ENCODE data around the gene CEACAM16.

Gene CEACAM16

DNA sequence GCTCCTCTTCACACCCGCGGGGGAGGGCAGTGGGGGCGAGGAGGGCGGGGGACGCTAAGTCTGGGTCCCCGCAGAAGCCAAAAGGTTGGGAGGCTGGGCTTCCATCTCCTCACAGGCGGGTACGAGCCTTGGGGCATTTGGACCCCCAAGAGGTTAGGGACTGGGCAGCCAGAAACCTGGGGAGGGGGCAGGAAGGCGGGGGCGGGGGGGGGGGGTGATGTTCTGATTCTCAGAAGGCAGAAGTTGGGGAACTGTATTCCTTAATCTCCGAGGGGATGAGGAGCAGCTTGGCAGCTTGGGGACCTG, 54.6 kb downstream of the CEACAM16 start:
- no peaks in the 10 kb centered on the region for H3K9me2 ChIP-seq (replicated peaks; ENCODE audit: control insufficient read depth, low read length)
- H3K27me3 ChIP-seq (ENCODE audit: control insufficient read depth, low read length) = no peaks in the 10 kb centered on the region
- H3K4me1 ChIP-seq (ENCODE audit: control insufficient read depth, low read length) = peaks cover 62% of the 10 kb centered on the region
- peak overlapping the region; percentile 97 for H3K27ac ChIP-seq (ENCODE audit: low read depth, low read length)
- no peaks in the 10 kb centered on the region for H3K9me3 ChIP-seq (ENCODE audit: control insufficient read depth, insufficient read depth, low read length)
- peaks cover 30% of the 10 kb centered on the region for H3F3A ChIP-seq (ENCODE audit: control insufficient read depth, insufficient read depth)
- no peaks in the 10 kb centered on the region for H4K20me1 ChIP-seq (ENCODE audit: control insufficient read depth, insufficient read depth, low read depth, low read length)
- no peak for TF ChIP-seq EZH2phosphoT487 (IDR thresholded peaks at IDR 0.05; ENCODE audit: borderline replicate concordance, low read length)
- TF ChIP-seq, protein P1, sequence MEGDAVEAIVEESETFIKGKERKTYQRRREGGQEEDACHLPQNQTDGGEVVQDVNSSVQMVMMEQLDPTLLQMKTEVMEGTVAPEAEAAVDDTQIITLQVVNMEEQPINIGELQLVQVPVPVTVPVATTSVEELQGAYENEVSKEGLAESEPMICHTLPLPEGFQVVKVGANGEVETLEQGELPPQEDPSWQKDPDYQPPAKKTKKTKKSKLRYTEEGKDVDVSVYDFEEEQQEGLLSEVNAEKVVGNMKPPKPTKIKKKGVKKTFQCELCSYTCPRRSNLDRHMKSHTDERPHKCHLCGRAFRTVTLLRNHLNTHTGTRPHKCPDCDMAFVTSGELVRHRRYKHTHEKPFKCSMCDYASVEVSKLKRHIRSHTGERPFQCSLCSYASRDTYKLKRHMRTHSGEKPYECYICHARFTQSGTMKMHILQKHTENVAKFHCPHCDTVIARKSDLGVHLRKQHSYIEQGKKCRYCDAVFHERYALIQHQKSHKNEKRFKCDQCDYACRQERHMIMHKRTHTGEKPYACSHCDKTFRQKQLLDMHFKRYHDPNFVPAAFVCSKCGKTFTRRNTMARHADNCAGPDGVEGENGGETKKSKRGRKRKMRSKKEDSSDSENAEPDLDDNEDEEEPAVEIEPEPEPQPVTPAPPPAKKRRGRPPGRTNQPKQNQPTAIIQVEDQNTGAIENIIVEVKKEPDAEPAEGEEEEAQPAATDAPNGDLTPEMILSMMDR (IDR thresholded peaks at IDR 0.05; ENCODE audit: low read depth, low read length, poor library complexity, severe bottlenecking) = no peak
- H3K36me3 ChIP-seq (ENCODE audit: control insufficient read depth, low read length) = peaks cover 47% of the 10 kb centered on the region
- peak overlapping the region; percentile 91 for H3K4me3 ChIP-seq (ENCODE audit: low read length)
- peak overlapping the region; percentile 88 for H3K4me2 ChIP-seq (ENCODE audit: low read length)
- H3K79me2 ChIP-seq (ENCODE audit: control insufficient read depth, low read length) = peaks cover 35% of the 10 kb centered on the region

DNA sequence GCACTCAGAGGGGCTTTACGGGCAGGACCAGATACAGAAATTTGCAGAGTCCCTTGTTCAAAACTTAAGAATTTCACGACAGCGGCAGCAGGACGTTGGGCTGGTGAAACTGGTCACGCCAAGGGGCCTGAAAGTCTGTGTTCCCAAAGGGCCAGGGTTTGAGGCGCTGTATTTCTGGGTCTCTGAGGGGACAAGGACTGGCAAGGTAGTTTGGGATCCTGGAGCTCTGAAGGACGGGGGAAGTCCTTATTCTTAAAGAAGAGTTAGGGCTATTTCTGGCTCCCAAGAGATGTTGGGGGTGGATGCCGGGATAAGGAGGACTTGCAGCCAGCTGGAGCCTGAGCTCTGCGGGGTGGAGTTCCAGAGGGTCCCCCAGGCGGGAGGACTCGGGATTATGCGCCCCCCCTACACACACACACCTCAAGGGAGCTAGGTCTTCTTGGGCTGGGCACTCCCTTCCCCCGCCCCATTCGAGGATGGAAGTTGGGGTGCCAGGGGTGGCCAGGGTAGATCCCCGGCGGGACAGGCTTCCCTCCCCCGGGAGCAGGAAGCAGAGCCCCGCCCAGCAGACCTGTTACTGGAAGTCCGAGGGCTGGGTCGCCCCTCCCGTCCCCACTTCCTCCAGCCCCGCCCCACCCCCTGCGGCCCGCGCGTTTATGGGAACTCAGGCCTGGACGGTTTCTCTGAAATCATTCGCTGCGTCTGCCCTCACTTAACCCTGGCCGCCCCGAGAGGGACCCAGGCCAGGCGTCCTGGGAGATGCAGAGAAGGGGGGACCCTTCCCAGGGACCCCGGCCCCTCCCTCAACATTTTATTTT, 55.2 kb downstream of the CEACAM16 start:
- H4K20me1 ChIP-seq (ENCODE audit: control insufficient read depth, insufficient read depth, low read depth, low read length) = no peaks in the 10 kb centered on the region
- H3K4me2 ChIP-seq (ENCODE audit: low read length) = peak overlapping the region; percentile 88
- H3F3A ChIP-seq (ENCODE audit: control insufficient read depth, insufficient read depth) = peaks cover 30% of the 10 kb centered on the region
- H3K4me1 ChIP-seq (ENCODE audit: control insufficient read depth, low read length) = peaks cover 59% of the 10 kb centered on the region
- H3K27ac ChIP-seq (ENCODE audit: low read depth, low read length) = peak overlapping the region; percentile 97
- TF ChIP-seq EZH2phosphoT487 (IDR thresholded peaks at IDR 0.05; ENCODE audit: borderline replicate concordance, low read length) = no peak
- TF ChIP-seq, protein P1 (IDR thresholded peaks at IDR 0.05; ENCODE audit: low read depth, low read length, poor library complexity, severe bottlenecking) = no peak
- no peaks in the 10 kb centered on the region for H3K9me3 ChIP-seq (ENCODE audit: control insufficient read depth, insufficient read depth, low read length)
- H3K36me3 ChIP-seq (ENCODE audit: control insufficient read depth, low read length) = peaks cover 47% of the 10 kb centered on the region
- H3K79me2 ChIP-seq (ENCODE audit: control insufficient read depth, low read length) = peaks cover 31% of the 10 kb centered on the region
- H3K4me3 ChIP-seq (ENCODE audit: low read length) = peak overlapping the region; percentile 91
- H3K27me3 ChIP-seq (ENCODE audit: control insufficient read depth, low read length) = no peaks in the 10 kb centered on the region
- H3K9me2 ChIP-seq (replicated peaks; ENCODE audit: control insufficient read depth, low read length) = no peaks in the 10 kb centered on the region

DNA sequence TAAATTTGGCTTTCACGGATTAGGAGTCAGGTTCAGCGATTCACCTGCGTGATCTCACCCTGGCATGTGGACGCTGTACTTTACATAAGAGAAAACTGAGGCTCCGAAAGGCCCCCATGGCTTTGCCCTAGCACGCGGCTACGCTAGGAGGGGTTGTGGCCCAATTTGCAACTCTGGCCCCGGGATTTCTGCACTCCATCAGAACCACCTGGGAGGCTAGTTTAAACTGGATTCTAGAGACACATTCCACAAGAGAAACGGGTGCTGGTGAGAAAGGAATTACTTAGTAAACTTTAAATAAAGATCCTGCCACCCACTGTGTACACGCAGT, 55.8 kb downstream of the CEACAM16 start:
- TF ChIP-seq, protein P1 (IDR thresholded peaks at IDR 0.05; ENCODE audit: low read depth, low read length, poor library complexity, severe bottlenecking) = no peak
- TF ChIP-seq EZH2phosphoT487 (IDR thresholded peaks at IDR 0.05; ENCODE audit: borderline replicate concordance, low read length) = no peak
- Histone ChIP-seq H3K4me3 (ENCODE audit: low read length) (peak overlapping the region; percentile 91), H3K27ac (ENCODE audit: low read depth, low read length) (peak overlapping the region; percentile 97), H3K9me2 (replicated peaks; ENCODE audit: control insufficient read depth, low read length) (no peaks in the 10 kb centered on the region), H3F3A (ENCODE audit: control insufficient read depth, insufficient read depth) (peaks cover 25% of the 10 kb centered on the region), H3K4me1 (ENCODE audit: control insufficient read depth, low read length) (peaks cover 53% of the 10 kb centered on the region), H3K79me2 (ENCODE audit: control insufficient read depth, low read length) (peaks cover 25% of the 10 kb centered on the region), H3K9me3 (ENCODE audit: control insufficient read depth, insufficient read depth, low read length) (no peaks in the 10 kb centered on the region), H3K4me2 (ENCODE audit: low read length) (peak overlapping the region; percentile 88), H4K20me1 (ENCODE audit: control insufficient read depth, insufficient read depth, low read depth, low read length) (no peaks in the 10 kb centered on the region), H3K27me3 (ENCODE audit: control insufficient read depth, low read length) (no peaks in the 10 kb centered on the region), H3K36me3 (ENCODE audit: control insufficient read depth, low read length) (peaks cover 47% of the 10 kb centered on the region)
